ENCODE results near the gene DAAM2.

The DAAM2 gene

DNA sequence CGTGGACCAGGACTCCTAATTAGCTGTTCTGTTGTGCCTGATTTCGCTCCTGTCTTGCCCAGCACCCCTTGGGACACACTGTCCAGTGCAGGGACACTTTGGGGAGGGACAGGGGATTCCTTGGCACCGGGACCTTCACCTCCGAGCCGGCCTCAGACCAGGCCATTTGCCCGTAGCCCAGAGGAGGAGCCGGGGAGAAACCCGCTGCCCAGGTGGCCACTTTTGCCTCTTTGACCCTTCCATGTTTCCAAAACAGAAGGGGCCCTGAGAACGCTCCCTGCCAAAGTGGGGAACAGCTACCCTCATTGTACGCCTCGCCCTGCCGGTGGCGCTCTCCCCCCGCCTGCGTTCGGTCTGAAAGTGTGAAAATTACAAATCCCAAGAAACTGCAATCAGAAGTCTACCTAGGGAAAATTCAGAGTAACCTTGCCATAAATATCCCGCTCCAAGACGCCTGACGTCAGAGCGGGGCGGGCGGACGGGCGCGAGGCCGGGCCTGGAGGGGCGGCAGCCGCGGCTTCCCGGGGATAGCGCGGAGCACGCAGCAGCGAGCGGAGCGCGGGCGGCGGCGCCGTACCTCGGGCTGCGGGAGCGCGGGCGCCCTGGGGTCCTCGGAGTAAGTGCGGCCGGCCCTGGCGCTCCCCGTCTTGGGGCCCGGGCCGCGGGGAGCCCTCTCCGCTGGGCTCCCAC lies at the start of gene DAAM2:
Gene DAAM2 (plus strand): TSS at position 527 of the 690 bp plus-strand sequence. CDS start 63,927 bp downstream, outside the sequence.
- no peak for TF ChIP-seq EZH2phosphoT487 (IDR thresholded peaks at IDR 0.05; ENCODE audit: borderline replicate concordance)
- TF ChIP-seq, protein P1, sequence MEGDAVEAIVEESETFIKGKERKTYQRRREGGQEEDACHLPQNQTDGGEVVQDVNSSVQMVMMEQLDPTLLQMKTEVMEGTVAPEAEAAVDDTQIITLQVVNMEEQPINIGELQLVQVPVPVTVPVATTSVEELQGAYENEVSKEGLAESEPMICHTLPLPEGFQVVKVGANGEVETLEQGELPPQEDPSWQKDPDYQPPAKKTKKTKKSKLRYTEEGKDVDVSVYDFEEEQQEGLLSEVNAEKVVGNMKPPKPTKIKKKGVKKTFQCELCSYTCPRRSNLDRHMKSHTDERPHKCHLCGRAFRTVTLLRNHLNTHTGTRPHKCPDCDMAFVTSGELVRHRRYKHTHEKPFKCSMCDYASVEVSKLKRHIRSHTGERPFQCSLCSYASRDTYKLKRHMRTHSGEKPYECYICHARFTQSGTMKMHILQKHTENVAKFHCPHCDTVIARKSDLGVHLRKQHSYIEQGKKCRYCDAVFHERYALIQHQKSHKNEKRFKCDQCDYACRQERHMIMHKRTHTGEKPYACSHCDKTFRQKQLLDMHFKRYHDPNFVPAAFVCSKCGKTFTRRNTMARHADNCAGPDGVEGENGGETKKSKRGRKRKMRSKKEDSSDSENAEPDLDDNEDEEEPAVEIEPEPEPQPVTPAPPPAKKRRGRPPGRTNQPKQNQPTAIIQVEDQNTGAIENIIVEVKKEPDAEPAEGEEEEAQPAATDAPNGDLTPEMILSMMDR (conservative IDR thresholded peaks at IDR 0.05; ENCODE audit: low read length) = no peak; the same call in 1 of the 2 replicates
- Histone ChIP-seq H3K9me2 (replicated peaks; ENCODE audit: low read depth, low read length) (no peaks in the 10 kb centered on the region), H3K27me3 (ENCODE audit: insufficient read depth, low read length, poor library complexity, severe bottlenecking) (no peaks in the 10 kb centered on the region), H4K20me1 (ENCODE audit: insufficient read depth, low read length, poor library complexity, severe bottlenecking) (no peaks in the 10 kb centered on the region), H3K4me2 (ENCODE audit: low read depth, low read length, poor library complexity, severe bottlenecking) (peak within 1 kb of the TSS; percentile 52), H3K4me1 (ENCODE audit: insufficient read depth, low read length, poor library complexity, severe bottlenecking) (no peaks in the 10 kb centered on the region), H3K36me3 (ENCODE audit: insufficient read depth, low read length) (no peaks in the 10 kb centered on the region), H3K4me3 (ENCODE audit: low read length, poor library complexity, severe bottlenecking) (peak within 1 kb of the TSS; percentile 49), H3F3A (ENCODE audit: low read depth) (no peaks in the 10 kb centered on the region), H3K9me3 (ENCODE audit: insufficient read depth, low read depth, low read length) (no peaks in the 10 kb centered on the region), H3K9ac (ENCODE audit: low read depth, low read length, poor library complexity, severe bottlenecking) (no peak within 1 kb of the TSS), H3K79me2 (ENCODE audit: insufficient read depth, low read length) (no peaks in the 10 kb centered on the region), H2AFZ (ENCODE audit: low read length) (peak within 1 kb of the TSS; percentile 66; the same call in 1 of the 2 replicates)

DNA sequence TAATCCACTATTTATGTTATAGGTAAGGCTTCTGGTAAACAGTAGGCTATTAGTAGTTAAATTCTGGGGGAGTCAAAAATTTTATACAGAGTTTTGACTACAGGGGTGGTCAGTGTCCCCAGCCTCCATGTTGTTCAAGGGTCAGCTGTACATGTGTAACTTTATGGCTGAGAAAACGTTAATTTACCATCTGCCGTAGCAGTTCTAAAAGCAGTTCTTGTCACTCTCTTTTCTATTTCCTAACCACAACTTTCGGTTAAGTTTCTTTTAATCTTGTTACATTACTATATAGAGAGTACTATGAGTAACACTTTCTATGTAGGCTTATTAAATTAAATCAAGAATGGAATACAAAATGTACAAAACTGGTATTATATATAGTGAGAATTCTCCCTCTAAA lies 45.4 kb upstream of the DAAM2 start:
- no peaks in the 10 kb centered on the region for H3K9me2 ChIP-seq (replicated peaks; ENCODE audit: low read depth, low read length)
- TF ChIP-seq, protein P1 (conservative IDR thresholded peaks at IDR 0.05; ENCODE audit: low read length) = no peak
- no peak for TF ChIP-seq EZH2phosphoT487 (IDR thresholded peaks at IDR 0.05; ENCODE audit: borderline replicate concordance)
- no peaks in the 10 kb centered on the region for H3K36me3 ChIP-seq (ENCODE audit: insufficient read depth, low read length)
- no peak overlapping the region for H3K4me3 ChIP-seq (ENCODE audit: low read length, poor library complexity, severe bottlenecking)
- H2AFZ ChIP-seq (ENCODE audit: low read length) = no peak overlapping the region
- H3K9me3 ChIP-seq (ENCODE audit: insufficient read depth, low read depth, low read length) = no peaks in the 10 kb centered on the region
- no peaks in the 10 kb centered on the region for H4K20me1 ChIP-seq (ENCODE audit: insufficient read depth, low read length, poor library complexity, severe bottlenecking)
- no peak overlapping the region for H3K4me2 ChIP-seq (ENCODE audit: low read depth, low read length, poor library complexity, severe bottlenecking)
- no peak overlapping the region for H3K9ac ChIP-seq (ENCODE audit: low read depth, low read length, poor library complexity, severe bottlenecking)
- no peaks in the 10 kb centered on the region for H3K79me2 ChIP-seq (ENCODE audit: insufficient read depth, low read length)
- no peaks in the 10 kb centered on the region for H3F3A ChIP-seq (ENCODE audit: low read depth)
- no peaks in the 10 kb centered on the region for H3K4me1 ChIP-seq (ENCODE audit: insufficient read depth, low read length, poor library complexity, severe bottlenecking)
- H3K27me3 ChIP-seq (ENCODE audit: insufficient read depth, low read length, poor library complexity, severe bottlenecking) = no peaks in the 10 kb centered on the region

DNA sequence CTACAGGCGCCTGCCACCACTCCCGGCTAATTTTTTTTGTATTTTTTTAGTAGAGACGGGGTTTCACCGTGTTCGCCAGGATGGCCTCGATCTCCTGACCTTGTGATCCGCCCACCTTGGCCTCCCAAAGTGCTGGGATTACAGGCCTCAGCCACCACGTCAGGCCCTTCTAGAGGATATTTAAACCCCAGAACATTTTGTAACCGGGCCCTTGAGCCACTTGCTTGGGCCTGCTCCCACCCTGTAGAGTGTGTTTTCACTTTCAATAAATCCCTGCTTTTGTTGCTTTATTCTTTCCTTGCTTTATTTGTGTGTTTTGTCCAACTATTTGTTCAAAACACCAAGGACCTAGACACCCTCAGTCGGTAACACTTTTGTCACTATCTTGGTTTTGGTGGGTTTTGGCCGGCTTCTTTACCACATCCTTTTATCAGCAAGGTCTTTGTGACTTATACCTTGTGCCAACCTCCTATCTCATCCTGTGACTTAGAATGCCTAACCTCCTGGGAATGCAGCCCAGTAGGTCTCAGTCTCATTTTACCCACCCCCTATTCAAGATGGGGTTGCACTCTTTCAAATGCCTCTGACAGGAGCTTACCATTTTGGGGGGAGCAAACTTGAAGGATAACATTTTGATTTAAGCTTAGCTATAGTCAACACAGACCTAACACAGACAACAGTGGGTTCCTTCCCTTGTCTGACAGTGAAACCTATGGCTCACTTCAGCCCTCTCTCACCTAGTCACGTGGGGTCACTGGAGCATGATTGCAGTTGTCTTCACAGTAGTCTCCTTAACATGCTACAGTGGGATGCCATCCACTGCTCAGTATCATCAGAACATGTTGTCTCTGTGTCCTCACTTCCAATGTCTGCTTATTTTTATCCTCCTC lies 39.1 kb upstream of the DAAM2 start:
- no peak overlapping the region for H3K4me3 ChIP-seq (ENCODE audit: low read length, poor library complexity, severe bottlenecking)
- no peaks in the 10 kb centered on the region for H3F3A ChIP-seq (ENCODE audit: low read depth)
- H3K4me1 ChIP-seq (ENCODE audit: insufficient read depth, low read length, poor library complexity, severe bottlenecking) = no peaks in the 10 kb centered on the region
- H3K27me3 ChIP-seq (ENCODE audit: insufficient read depth, low read length, poor library complexity, severe bottlenecking) = no peaks in the 10 kb centered on the region
- H3K36me3 ChIP-seq (ENCODE audit: insufficient read depth, low read length) = no peaks in the 10 kb centered on the region
- H3K9ac ChIP-seq (ENCODE audit: low read depth, low read length, poor library complexity, severe bottlenecking) = no peak overlapping the region
- H3K9me2 ChIP-seq (replicated peaks; ENCODE audit: low read depth, low read length) = no peaks in the 10 kb centered on the region
- no peaks in the 10 kb centered on the region for H3K9me3 ChIP-seq (ENCODE audit: insufficient read depth, low read depth, low read length)
- H4K20me1 ChIP-seq (ENCODE audit: insufficient read depth, low read length, poor library complexity, severe bottlenecking) = no peaks in the 10 kb centered on the region
- H3K79me2 ChIP-seq (ENCODE audit: insufficient read depth, low read length) = no peaks in the 10 kb centered on the region
- no peak overlapping the region for H2AFZ ChIP-seq (ENCODE audit: low read length)
- TF ChIP-seq, protein P1 (conservative IDR thresholded peaks at IDR 0.05; ENCODE audit: low read length) = no peak
- TF ChIP-seq EZH2phosphoT487 (IDR thresholded peaks at IDR 0.05; ENCODE audit: borderline replicate concordance) = no peak
- H3K4me2 ChIP-seq (ENCODE audit: low read depth, low read length, poor library complexity, severe bottlenecking) = no peak overlapping the region

All from Loucy (cell line).